HepG2 (cell line): Measurements from ENCODE around the gene IL2RG.

Source experiments
- ATF2 ChIP-seq: sonication (generic); formaldehyde crosslinking; IDR thresholded peaks from 2 replicates; pipeline ENCODE4 v1.4.0; 2020; ENCODE audit warnings: missing genetic modification reagents
- CEBPB ChIP-seq: IDR thresholded peaks from 2 replicates; pipeline ENCODE4 v1.6.1; 2011; ENCODE audit warnings: low read depth, low read length, improper control_type of control experiment, borderline replicate concordance
- CHD2 ChIP-seq: IDR thresholded peaks from 2 replicates; pipeline ENCODE4 v1.6.1; 2011; ENCODE audit warnings: low read depth, low read length, improper control_type of control experiment
- EP300 ChIP-seq, 3 experiments: sonication (generic) in 1 of 3; formaldehyde crosslinking in 1 of 3; IDR thresholded peaks; 2 replicates each; pipeline versions ENCODE4 v1.5.1 to v1.6.1; 2011 to 2020; ENCODE audit warnings: low read depth in 2 of 3, low read length in 2 of 3, borderline replicate concordance in 1 of 3, improper control_type of control experiment in 1 of 3, mild to moderate bottlenecking in 1 of 3, missing genetic modification reagents in 1 of 3, moderate library complexity in 1 of 3
- KDM5A ChIP-seq: fragments of 200-600 bp; sonication (generic); IDR thresholded peaks from 2 replicates; pipeline ENCODE4 v1.7.0; 2018; ENCODE audit warnings: antibody characterized with exemption, mild to moderate bottlenecking, low read length, borderline replicate concordance
- MNT ChIP-seq: fragments of 450-650 bp; IDR thresholded peaks from 2 replicates; pipeline ENCODE4 v1.6.1; 2016
- PLSCR1 ChIP-seq: sonication (generic); formaldehyde crosslinking; IDR thresholded peaks from 2 replicates; pipeline ENCODE4 v1.5.0; 2020; ENCODE audit warnings: missing genetic modification reagents, mild to moderate bottlenecking, borderline replicate concordance
- POLR2A ChIP-seq, 2 experiments: IDR thresholded peaks; 2 replicates each; pipeline ENCODE4 v1.6.1; 2011; ENCODE audit warnings: low read depth in 2 of 2, low read length in 2 of 2, mild to moderate bottlenecking in 1 of 2, moderate library complexity in 1 of 2; ENCODE audit not compliant: insufficient read depth in 1 of 2
- PTBP1 ChIP-seq: fragments of 200-400 bp; formaldehyde crosslinking; IDR thresholded peaks from 2 replicates; pipeline ENCODE4 v1.6.1; 2018; ENCODE audit warnings: low read length, low read depth; ENCODE audit not compliant: poor library complexity, severe bottlenecking
- SP1 ChIP-seq, 2 experiments: fragments of 450-650 bp in 1 of 2; sonication (generic) in 1 of 2; formaldehyde crosslinking in 1 of 2; IDR thresholded peaks; 2 replicates each; pipeline versions ENCODE4 v1.4.0 to v1.6.1; 2016 to 2020; ENCODE audit warnings: missing genetic modification reagents in 1 of 2
- ZBTB2 ChIP-seq: sonication (generic); formaldehyde crosslinking; IDR thresholded peaks from 2 replicates; pipeline ENCODE4 v1.8.0; 2022; ENCODE audit warnings: low read depth, missing genetic modification reagents
- ZBTB8A ChIP-seq: sonication (generic); formaldehyde crosslinking; IDR thresholded peaks from 2 replicates; pipeline ENCODE4 v1.4.0; 2020; ENCODE audit warnings: mild to moderate bottlenecking, low read depth, missing genetic modification reagents, borderline replicate concordance
- ZNF280B ChIP-seq: sonication (generic); formaldehyde crosslinking; IDR thresholded peaks from 2 replicates; pipeline ENCODE4 v1.5.0; 2020; ENCODE audit warnings: missing genetic modification reagents, mild to moderate bottlenecking, borderline replicate concordance
- ZNF720 ChIP-seq: sonication (generic); formaldehyde crosslinking; IDR thresholded peaks from 2 replicates; pipeline ENCODE4 v1.4.0; 2020; ENCODE audit warnings: missing genetic modification reagents

- TF ChIP-seq MNT (no peak), ZNF720 (CRISPR knock-in tag) (no peak), PLSCR1 (CRISPR knock-in tag) (no peak), ZNF280B (CRISPR knock-in tag) (no peak), EP300 (IDR thresholded peaks at IDR 0.05; ENCODE audit: low read depth in 2 of 2, low read length in 2 of 2) (no peak), EP300 (CRISPR knock-in tag; IDR thresholded peaks at IDR 0.05; ENCODE audit: borderline replicate concordance) (no peak), CEBPB (no peak), ZBTB8A (CRISPR knock-in tag) (no peak), PTBP1 (no peak), SP1 (IDR thresholded peaks at IDR 0.05) (no peak), SP1 (CRISPR knock-in tag; IDR thresholded peaks at IDR 0.05) (no peak), CHD2 (no peak), POLR2A (IDR thresholded peaks at IDR 0.05; ENCODE audit: insufficient read depth in 1 of 2, low read depth in 2 of 2, low read length in 2 of 2) (no peak), ATF2 (CRISPR knock-in tag) (no peak), ZBTB2 (CRISPR knock-in tag) (no peak), KDM5A (no peak)
Observed at GRCh38 chrX:71085900-71086299, 25.5 kb downstream of the IL2RG start.
